DOHH2 (cell line): ENCODE results near the gene LTO1.

Experiments used
- H3F3A ChIP-seq: fragments of 200-600 bp; sonication (generic), shearing (Covaris generic); 2 replicates; pipeline ENCODE4 v1.6.0; 2016; ENCODE audit warnings: antibody characterized with exemption, mild to moderate bottlenecking; ENCODE audit not compliant: control insufficient read depth, insufficient read depth
- H3K27ac ChIP-seq: fragments of 200-600 bp; sonication (generic); 2 replicates; pipeline ENCODE4 v1.5.1; 2014; ENCODE audit warnings: low read depth, mild to moderate bottlenecking, low read length, moderate library complexity
- H3K27me3 ChIP-seq: fragments of 200-600 bp; sonication (generic); 2 replicates; pipeline ENCODE4 v1.6.1; 2014; ENCODE audit warnings: mild to moderate bottlenecking, low read length, mixed read lengths; ENCODE audit not compliant: control insufficient read depth
- H3K36me3 ChIP-seq: fragments of 200-600 bp; sonication (generic); 2 replicates; pipeline ENCODE4 v1.6.1; 2014; ENCODE audit warnings: mild to moderate bottlenecking, low read length, moderate library complexity, mixed read lengths; ENCODE audit not compliant: control insufficient read depth
- H3K4me1 ChIP-seq: fragments of 200-600 bp; sonication (generic); 2 replicates; pipeline ENCODE4 v1.6.1; 2014; ENCODE audit warnings: mild to moderate bottlenecking, low read length, mixed read lengths; ENCODE audit not compliant: control insufficient read depth
- H3K4me2 ChIP-seq: fragments of 200-600 bp; sonication (generic); 2 replicates; pipeline ENCODE4 v1.6.0; 2014; ENCODE audit warnings: mild to moderate bottlenecking, low read length, moderate library complexity
- H3K4me3 ChIP-seq: fragments of 200-600 bp; sonication (generic); 2 replicates; pipeline ENCODE4 v1.5.1; 2014; ENCODE audit warnings: mild to moderate bottlenecking, low read length, mixed read lengths
- H3K79me2 ChIP-seq: fragments of 200-600 bp; sonication (generic); 2 replicates; pipeline ENCODE4 v1.6.1; 2014; ENCODE audit warnings: mild to moderate bottlenecking, low read length, mixed read lengths; ENCODE audit not compliant: control insufficient read depth
- H3K9me2 ChIP-seq: fragments of 200-600 bp; sonication (generic); replicated peaks from 2 replicates; pipeline ENCODE4 v1.6.1; 2014; ENCODE audit warnings: mild to moderate bottlenecking, low read length, mixed read lengths; ENCODE audit not compliant: control insufficient read depth
- H3K9me3 ChIP-seq: fragments of 200-600 bp; sonication (generic); 2 replicates; pipeline ENCODE4 v1.6.1; 2014; ENCODE audit warnings: antibody characterized with exemption, low read length, mixed read lengths; ENCODE audit not compliant: control insufficient read depth, insufficient read depth
- H4K20me1 ChIP-seq: fragments of 200-600 bp; sonication (generic); 2 replicates; pipeline ENCODE4 v1.6.0; 2014; ENCODE audit warnings: low read depth, mild to moderate bottlenecking, antibody characterized with exemption, low read length, moderate library complexity; ENCODE audit not compliant: control insufficient read depth, insufficient read depth
- EZH2phosphoT487 ChIP-seq: fragments of 200-600 bp; sonication (generic); IDR thresholded peaks from 2 replicates; pipeline ENCODE4 v1.6.1; 2017; ENCODE audit warnings: borderline replicate concordance, mild to moderate bottlenecking, antibody characterized with exemption, low read length, moderate library complexity, mixed read lengths
- TF ChIP-seq, protein P1 (sequence below): fragments of 200-600 bp; sonication (generic); IDR thresholded peaks from one replicate; pipeline ENCODE4 v1.5.1; 2014; ENCODE audit warnings: antibody characterized with exemption, mild to moderate bottlenecking, low read depth, low read length; ENCODE audit not compliant: poor library complexity, severe bottlenecking

The LTO1 gene

GRCh38 chr11:69656536-69657455 lies 18.4 kb downstream of the LTO1 start:
- Histone ChIP-seq H3K27me3 (no peaks in the 10 kb centered on the region), H3K27ac (no peak overlapping the region), H3K4me2 (no peak overlapping the region), H3K36me3 (no peaks in the 10 kb centered on the region), H3K4me3 (no peak overlapping the region), H4K20me1 (no peaks in the 10 kb centered on the region), H3K4me1 (no peaks in the 10 kb centered on the region), H3F3A (no peaks in the 10 kb centered on the region), H3K9me3 (no peaks in the 10 kb centered on the region), H3K79me2 (no peaks in the 10 kb centered on the region), H3K9me2 (no peaks in the 10 kb centered on the region)
- TF ChIP-seq EZH2phosphoT487, result no peak
- TF ChIP-seq, protein P1, sequence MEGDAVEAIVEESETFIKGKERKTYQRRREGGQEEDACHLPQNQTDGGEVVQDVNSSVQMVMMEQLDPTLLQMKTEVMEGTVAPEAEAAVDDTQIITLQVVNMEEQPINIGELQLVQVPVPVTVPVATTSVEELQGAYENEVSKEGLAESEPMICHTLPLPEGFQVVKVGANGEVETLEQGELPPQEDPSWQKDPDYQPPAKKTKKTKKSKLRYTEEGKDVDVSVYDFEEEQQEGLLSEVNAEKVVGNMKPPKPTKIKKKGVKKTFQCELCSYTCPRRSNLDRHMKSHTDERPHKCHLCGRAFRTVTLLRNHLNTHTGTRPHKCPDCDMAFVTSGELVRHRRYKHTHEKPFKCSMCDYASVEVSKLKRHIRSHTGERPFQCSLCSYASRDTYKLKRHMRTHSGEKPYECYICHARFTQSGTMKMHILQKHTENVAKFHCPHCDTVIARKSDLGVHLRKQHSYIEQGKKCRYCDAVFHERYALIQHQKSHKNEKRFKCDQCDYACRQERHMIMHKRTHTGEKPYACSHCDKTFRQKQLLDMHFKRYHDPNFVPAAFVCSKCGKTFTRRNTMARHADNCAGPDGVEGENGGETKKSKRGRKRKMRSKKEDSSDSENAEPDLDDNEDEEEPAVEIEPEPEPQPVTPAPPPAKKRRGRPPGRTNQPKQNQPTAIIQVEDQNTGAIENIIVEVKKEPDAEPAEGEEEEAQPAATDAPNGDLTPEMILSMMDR, result no peak

- H3K4me3 ChIP-seq, result no peak overlapping the region
- H3K4me1 ChIP-seq, result no peaks in the 10 kb centered on the region
- H4K20me1 ChIP-seq, result no peaks in the 10 kb centered on the region
- H3K9me3 ChIP-seq, result no peaks in the 10 kb centered on the region
- TF ChIP-seq EZH2phosphoT487, result no peak
- TF ChIP-seq, protein P1, result no peak
- no peak overlapping the region for H3K4me2 ChIP-seq
- no peaks in the 10 kb centered on the region for H3K9me2 ChIP-seq
- no peak overlapping the region for H3K27ac ChIP-seq
- no peaks in the 10 kb centered on the region for H3K79me2 ChIP-seq
- H3K27me3 ChIP-seq, result no peaks in the 10 kb centered on the region
- no peaks in the 10 kb centered on the region for H3F3A ChIP-seq
- no peaks in the 10 kb centered on the region for H3K36me3 ChIP-seq
Observed at GRCh38 chr11:69655479-69656428, 19.4 kb downstream of the LTO1 start.

DNA sequence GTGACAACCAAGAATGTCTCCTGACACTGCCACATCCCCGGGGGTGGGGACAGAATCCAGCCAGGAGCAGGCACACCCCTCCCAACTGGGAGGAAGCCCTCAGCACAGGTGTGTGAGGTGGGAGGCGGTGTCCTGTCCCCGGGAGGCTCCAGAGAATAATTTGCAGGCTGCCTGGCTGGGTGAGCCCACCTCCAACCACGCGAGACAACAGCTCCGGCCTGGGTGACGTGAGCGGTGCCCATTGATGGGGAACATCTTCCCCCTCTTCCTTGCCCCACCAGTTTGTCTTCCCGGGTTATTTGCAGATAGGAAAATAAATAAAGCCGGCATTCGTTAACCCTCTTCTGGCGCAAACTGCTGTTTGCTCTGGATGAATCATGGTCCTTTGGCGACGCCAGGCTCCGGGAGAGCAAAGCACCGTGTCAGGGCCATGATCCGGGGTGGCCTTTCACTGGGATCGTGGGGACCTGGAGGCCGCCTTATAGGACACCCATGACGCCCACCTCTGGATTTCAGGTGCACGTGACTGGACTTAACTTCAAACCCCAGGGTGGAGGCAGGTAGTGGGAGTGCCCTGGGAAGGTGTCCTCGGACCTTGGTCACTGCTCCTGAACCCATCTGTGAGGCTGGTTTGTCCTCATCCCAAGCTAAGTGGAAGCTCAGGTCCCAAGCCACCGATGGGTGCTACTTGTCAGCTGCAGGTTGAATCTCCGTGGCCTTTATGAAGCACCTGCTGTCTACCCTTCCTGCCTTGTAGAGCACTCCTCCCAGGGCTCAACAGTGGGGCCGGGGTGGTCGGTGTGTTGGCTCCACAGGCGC lies 20.3 kb downstream of the LTO1 start:
- H3K4me3 ChIP-seq, result no peak overlapping the region
- no peaks in the 10 kb centered on the region for H3K4me1 ChIP-seq
- no peak overlapping the region for H3K27ac ChIP-seq
- H3F3A ChIP-seq, result no peaks in the 10 kb centered on the region
- TF ChIP-seq, protein P1, result no peak
- no peak for TF ChIP-seq EZH2phosphoT487
- no peaks in the 10 kb centered on the region for H3K9me2 ChIP-seq
- H3K27me3 ChIP-seq, result no peaks in the 10 kb centered on the region
- H3K9me3 ChIP-seq, result no peaks in the 10 kb centered on the region
- H3K36me3 ChIP-seq, result no peaks in the 10 kb centered on the region
- no peaks in the 10 kb centered on the region for H4K20me1 ChIP-seq
- H3K79me2 ChIP-seq, result no peaks in the 10 kb centered on the region
- no peak overlapping the region for H3K4me2 ChIP-seq
